ENCODE data around the gene IGSF23.

GRCh38 chr19:44572581-44572900 is 40.8 kb upstream of the IGSF23 start:
- TF ChIP-seq CTCF (IDR thresholded peaks at IDR 0.05) (no peak), POLR2A (IDR thresholded peaks at IDR 0.05) (no peak)
